ENCODE data around the gene FOXR1.
"Not testable (repeated sequence)": the region's sequence is repeated elsewhere in the genome, so short reads cannot be mapped to it uniquely, and the experiment has no call there.

DNA sequence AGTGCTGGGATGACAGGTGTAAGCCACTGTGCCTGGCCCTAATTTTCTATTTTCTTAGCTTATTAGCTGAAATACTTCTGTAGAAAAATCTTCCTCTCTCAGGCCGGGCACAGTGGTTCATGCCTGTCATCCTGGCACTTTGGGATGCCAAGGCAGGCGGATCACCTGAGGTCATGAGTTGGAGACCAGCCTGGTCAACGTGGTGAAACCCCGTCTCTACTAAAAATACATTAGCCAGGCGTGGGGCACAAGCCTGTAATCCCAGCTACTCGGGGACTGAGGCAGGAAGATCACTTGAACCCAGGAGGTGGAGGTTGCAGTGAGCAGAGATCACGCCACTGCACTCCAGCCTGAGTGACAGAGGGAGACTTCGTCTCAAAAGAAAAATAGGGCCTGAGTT, 12.8 kb downstream of the FOXR1 start:
- not testable (repeated sequence) for TF ChIP-seq ZNF274 (IDR thresholded peaks at IDR 0.05; ENCODE audit: low read depth, low read length); SUZ12 (IDR thresholded peaks at IDR 0.05; ENCODE audit: extremely low read depth, insufficient read depth, insufficient read length)

All from NT2/D1 (cell line).